Activated CD4-positive, alpha-beta T cell treated with anti-CD3 and anti-CD28 coated beads for 4 hours (primary cell): Measurements from ENCODE around the gene RIPOR2.
A peak's percentile ranks its signal among the peaks of the same experiment; 100 is the strongest.
"Not testable (repeated sequence)": the region's sequence is repeated elsewhere in the genome, so short reads cannot be mapped to it uniquely, and the experiment has no call there.

Experiments used
- DNase-seq, 2 donors: peaks; one replicate each; pipeline ENCODE4 v3.0.0-alpha.2; 2020

Gene RIPOR2

DNA sequence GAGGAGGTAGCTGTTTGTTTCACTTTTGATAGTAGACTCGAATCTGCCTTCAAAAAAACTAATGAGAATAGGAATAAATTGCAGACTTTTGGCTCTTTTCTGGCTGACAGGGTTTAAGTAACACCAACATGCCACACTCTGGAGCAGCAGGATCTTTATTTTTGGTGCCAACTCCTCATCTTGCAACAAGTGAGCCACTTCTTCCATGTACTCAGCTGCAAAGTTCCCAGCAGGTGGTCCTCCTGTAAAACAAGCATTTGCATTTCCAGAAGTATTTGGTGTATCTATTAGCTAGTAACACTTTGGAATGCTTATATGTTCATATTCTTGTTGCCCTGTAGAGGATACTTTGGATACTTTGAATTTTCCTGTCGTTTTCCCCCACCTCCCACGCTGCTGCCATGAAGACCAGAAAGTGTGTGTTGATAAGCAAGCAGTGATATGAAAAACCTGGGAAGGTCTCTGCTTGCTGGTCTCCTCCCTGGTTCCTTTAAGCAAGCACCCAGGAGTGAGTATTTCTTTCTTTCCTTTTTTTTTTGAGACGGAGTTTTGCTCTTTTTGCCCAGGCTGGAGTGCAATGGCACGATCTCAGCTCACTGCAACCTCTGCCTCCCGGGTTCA, 138.1 kb downstream of the RIPOR2 start:
- no peak for DNase-seq

DNA sequence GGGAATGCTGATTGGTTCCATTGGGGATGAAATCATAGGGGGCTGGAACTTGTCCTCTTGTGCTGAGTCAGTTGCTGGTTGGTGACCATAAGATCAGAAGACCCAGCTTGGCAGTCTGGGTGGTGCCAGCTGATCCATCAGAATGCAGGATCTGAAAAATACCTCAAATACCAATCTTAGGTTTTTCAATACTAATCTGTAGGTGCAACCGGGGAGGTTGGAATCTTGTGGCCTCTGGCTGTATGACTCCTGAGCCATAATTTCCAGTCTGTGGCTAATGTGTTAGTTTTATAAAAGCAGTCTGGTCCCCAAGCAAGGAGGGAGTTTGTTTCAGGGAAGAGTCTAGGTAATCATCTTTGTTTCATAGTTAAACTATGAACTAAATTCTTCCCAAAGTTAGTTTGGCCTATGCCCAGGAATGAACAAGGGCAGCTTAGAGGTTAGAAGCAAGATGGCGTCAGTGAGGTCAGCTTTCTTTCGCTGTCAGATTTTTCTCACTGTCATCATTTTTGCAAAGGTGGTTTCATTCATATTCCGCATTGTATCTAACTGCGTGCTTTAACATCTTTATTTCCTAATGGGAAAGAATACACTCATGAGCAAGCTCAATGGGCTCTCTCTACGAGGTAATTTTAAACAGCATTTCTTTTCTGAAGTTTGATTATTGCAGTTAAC, 139.0 kb downstream of the RIPOR2 start:
- DNase-seq = no peak

DNA sequence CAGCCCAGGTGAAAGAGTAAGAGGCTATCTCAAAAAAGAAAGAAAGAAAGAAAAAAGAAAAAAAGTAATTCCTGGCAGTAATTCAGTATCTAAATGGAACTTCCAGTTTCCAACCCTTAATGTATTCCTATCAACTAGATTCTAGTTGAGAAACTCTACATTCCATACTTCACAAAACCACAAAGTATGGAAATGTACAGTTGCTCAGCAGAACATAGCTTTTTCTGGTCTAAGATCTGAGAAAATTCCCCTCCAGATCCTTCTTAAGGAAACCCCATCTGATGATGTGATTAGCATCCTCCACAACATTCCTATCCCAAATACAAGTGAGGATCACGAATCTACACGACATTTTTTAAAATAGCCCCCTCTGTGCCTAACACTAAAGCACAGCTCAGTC, 140.7 kb downstream of the RIPOR2 start:
- no peak for DNase-seq

DNA sequence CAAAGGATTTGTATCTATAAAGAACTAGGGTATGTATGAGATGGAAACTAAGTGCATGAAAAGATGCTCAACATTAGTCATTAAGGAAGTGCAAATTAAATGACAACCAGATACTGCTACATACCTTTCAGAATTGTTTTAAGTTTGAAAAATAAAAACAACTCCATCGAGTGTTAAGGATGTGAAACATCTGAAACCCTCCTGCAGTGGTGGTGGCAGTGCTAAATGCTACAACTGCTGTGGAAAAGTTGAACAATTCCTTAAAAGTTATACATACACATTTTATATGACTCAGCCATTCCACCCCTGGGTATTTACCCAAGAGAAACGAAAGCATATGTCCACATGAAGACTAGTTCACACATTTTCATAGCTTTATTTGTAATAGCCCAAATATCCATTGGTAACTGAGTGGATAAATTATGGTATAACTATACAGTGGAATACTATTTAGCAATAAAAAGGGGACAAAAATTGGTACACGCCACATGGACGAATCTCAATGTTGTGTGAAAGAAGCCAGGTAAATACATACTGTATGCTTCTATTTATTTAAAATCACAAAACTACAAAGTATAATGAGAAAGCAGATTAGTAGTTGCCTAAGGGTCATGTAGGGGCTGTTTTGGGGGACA, 147.6 kb downstream of the RIPOR2 start:
- DNase-seq = no peak

DNA sequence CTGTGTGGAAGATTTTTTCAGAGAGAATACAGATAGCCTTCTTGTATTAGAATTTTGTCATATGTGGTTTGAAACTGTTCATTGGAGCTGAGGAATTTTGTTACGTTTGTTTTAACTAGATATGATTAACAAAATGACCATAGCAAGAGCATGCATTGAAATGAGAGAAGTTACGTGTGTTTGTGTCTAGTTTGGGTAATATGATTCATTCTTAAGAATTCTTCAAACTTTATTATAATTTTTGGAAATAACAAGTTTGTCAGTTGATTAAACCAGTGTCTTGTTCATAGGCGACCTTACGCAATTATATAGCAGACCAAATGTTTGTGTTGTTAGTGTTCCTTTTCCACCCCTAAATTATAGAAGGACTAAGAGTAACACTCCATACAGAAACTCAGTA, 155.6 kb downstream of the RIPOR2 start:
- no peak for DNase-seq

DNA sequence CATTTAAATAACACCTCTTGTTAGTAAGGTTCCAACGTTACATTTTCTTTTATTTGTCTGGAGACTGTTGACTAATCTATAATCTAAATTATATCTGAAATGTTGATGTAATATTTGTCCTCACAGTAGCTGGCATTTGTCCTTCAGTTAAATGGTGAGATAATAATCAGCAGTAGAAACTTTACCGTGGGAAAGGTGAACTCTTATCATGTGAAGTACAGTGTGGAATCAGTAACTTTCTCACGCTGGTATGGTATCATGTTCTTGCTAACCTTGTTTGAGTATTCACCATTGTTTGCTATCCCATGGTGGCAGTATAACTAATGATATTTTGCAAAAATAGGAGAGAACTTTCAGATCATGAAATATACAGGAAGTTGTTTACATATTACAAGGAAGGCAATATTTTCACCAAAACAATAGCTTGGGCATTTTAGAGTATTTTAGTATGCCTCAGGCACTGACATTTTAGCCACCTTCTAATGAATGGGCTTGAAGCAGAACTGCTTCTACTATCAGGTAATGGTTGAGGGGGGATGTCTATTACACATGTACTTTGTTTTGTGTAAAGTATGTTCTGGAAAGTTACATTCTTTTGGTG, 156.2 kb downstream of the RIPOR2 start:
- no peak for DNase-seq

DNA sequence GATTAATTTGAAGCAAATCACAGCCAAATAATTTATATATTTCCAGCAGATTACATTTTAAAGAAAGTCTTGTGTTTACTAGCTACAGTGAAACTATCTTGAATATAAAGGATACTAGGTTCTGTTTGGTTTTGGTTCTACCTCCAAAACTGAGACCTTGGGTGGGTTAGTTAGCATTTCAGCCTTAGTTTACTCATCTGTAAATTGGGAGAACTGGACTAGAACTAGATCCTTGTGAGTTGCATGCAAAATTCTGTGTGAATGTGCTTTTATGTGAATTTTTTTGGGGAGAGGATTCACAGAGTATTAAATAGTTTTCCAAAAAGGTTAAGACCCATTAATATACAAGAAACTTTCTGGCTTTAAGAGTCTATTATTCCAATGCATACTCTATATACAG, 156.9 kb downstream of the RIPOR2 start:
- no peak for DNase-seq

DNA sequence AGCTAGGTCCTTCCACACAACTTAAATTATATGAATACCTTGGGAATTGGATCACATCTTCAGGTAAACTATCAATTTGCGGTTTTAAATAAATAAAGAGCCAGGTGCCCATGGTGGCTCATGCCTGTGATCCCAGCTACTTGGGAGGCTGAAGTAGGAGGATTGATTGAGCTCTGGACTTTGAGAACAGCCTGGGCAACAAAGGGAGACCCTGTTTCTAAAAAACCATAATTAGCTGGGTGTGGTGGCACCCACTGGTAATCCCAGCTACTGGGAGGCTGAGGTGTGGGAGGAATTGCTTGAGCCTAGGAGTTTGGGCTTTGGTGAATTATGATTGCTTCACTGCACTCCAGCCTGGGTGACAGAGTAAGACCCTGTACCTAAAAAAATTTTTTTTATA, 157.6 kb downstream of the RIPOR2 start:
- DNase-seq = no peak

DNA sequence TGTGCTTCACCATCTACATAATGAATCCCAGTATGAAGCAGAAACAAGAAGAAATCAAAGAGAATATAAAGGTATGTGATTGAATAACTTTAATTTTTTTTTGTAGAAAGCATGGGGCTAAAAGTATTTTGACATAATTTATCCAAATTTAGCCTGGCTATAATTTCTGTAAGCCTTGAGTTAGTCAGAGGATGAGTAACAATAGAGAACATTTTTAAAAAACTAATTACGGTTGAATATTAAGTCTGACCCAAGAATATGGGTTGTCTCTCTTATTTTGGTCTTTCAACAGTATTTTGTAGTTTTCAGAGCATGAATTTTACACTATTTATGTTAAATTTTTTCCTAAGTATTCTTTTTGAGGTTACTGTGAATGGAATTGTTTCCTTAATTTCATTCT, 158.5 kb downstream of the RIPOR2 start:
- no peak for DNase-seq

DNA sequence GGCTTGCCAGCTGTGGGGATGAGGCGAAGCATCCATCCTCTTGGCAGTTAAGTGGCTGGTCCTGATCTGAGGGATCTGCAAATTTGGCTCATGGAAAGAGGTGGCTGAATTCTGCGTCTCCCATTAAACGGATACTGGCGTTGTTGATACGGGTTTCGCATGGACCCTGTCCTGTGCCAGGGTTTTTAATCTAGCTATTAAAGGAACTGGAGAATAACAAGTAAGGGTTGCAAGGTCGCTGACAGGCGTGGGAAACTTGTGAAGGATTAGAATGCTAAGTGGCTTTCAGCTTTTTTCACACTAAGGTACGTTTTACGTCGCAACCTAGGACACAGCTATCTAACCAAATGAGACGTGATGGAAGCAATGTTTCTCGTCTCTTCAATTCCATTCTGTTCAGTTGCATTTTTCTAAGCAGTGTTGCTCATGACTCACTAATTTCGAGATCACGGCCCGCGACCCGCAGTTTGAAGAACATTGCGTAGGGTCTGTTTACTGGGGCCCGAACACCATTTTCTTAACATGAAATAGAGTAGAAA, 160.2 kb downstream of the RIPOR2 start:
- peak in 1 of 2 donors; percentile 5 for DNase-seq

DNA sequence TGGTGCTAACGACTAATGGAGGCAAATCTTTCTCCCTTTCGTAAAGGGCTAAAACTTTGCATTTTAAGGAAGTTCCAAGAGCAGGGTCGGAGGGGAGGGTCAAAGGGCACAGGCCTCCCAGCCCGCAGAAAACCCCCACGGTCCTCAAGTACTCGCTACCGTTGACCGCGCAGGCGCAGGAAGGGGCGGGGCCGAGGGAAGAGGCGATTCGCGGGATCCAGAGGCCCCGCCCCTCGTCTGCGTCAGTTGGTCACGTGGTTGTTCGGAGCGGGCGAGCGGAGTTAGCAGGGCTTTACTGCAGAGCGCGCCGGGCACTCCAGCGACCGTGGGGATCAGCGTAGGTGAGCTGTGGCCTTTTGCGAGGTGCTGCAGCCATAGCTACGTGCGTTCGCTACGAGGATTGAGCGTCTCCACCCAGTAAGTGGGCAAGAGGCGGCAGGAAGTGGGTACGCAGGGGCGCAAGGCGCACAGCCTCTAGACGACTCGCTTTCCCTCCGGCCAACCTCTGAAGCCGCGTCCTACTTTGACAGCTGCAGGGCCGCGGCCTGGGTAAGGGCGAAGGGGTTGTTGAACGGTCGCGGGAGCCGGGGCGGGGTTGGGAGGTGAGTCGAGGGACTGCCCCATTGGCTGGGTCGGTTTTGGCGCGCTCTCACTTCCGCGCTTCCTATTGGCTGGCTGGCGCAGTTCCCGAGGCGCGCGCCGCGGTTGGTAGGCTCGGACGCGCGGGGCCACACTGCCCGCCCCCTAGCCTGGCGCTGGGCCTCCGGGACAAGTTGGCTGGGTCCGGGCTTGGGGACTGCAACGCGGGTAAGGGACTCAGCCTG, 160.9 kb downstream of the RIPOR2 start, which contains the start of gene GMNN:
GMNN (plus strand) TSS at position 242 of the 824 bp plus-strand sequence. CDS start 2,310 bp downstream, outside the sequence.
- peak; percentile 98 for DNase-seq

DNA sequence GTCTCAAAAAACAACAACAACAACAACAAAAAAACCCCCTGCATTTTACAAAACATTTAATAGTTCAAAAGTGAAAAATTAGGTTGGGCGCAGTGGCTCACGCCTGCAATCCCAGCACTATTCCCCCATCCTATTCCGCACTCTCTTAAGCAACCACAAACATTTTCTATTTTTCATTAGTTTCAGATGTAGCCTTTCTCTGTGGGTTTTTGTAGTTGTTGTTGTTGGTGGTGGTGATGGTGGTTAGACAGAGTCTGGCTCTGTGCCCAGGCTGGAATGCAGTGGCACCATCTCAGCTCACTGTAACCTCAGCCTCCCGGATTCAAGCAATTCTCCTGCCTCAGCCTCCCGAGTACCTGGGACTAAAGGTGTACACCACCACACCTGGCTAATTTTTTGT, 167.4 kb downstream of the RIPOR2 start:
- no peak for DNase-seq

DNA sequence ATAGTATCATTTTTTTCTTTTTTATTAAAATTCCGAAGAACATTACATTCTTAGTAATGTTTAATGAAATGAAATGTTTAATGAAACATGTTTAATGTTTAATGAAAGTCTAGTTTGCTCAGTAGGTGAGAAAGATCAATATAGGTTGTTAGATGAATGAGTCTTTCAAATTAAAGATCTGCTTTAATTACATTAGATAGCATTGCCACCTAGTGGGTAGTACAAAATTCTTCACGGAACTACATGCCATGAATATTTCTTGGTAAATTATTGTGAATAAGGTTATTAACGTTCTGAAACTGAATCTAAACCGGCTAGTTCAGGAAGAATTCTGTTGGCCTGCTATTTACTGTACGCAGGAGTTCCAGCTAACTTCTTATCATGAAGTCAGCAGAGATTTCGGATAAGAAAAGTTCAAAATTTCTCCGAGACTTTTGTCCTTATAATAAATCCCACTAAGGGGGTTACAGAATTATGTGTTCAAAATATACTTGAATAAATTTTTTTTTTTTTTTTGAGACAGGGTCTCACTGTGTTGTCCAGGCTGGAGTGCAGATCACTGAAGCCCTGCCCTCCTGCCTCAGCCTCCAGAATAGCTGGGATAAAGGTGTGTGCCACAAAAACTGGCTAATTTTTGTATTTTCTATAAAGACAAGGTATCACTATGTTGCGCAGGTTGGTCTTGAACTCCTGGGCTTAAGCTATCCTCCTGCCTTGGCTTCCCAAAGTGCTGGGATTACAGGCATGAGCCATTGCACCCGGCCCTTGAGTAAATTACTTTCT, 168.9 kb downstream of the RIPOR2 start:
- no peak for DNase-seq

DNA sequence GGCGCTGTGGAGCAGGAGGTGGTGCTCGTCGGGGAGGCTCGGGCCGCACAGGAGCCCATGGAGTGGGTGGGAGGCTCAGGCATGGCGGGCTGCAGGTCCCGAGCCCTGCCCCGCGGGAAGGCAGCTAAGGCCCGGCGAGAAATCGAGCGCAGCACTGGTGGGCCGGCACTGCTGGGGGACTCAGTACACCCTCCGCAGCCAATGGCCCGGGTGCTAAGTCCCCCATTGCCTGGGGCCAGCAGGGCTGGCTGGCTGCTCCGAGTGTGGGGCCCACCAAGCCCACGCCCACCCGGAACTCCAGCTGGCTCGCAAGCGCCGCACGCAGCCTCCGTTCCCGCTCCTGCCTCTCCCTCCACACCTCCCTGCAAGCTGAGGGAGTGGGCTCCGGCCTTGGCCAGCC, 169.8 kb downstream of the RIPOR2 start:
- DNase-seq = not testable (repeated sequence)

DNA sequence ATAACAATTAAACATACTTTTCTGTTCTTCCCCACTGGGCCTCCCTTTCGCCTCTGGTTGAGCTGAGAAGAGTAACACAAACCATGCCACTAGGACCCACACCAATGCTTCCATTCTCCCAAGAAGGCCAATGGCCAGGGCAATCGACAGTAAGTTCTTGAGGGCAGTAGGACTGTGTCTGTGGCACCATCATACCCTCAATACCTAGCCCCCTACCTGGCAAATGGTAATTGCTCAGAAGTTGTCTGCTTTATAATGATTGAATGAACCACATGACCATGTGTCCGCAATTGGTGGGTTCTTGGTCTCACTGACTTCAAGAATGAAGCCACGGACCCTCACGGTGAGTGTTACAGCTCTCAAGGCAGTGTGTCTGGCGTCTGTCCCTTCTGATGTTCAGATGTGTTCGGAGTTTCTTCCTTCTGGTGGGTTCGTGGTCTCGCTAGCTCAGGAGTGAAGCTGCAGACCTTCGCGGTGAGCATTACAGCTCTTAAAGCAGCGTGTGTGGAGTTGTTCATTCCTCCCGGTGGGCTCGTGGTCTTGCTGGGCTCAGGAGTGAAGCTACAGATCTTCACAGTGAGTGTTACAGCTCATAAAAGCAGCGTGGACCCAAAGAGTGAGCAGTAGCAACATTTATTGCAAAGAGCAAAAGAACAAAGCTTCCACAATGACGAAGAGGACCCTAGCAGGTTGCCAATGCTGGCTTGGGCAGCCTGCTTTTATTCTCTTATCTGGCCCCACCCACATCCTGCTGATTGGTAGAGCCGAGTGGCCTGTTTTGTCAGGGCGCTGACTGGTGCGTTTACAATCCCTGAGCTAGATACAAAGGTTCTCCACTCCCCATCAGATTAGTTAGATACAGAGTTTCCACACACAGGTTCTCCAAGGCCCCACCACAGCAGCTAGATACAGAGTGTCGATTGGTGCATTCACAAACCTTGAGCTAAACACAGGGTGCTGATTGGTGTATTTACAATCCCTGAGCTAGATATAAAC, 170.6 kb downstream of the RIPOR2 start:
- not testable (repeated sequence) for DNase-seq

DNA sequence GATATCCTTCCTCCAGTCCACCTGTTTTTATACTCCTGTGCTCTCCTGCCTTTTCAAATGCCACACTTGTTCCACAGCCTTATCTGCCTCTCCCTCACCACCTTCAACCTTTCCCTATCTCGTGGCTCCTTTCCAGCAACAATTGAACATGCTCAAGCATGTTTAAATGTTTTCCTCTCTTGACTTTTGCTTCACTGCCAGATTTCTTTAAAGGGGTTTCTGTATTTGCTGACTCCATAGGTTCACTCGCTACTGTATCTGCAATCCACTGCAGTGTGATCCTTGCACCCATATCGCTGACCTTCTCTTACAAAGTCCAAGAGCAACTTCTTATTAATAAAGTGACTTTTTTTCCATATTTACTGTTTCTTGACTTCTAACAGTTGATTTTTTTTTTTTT, 172.2 kb downstream of the RIPOR2 start:
- DNase-seq = no peak

DNA sequence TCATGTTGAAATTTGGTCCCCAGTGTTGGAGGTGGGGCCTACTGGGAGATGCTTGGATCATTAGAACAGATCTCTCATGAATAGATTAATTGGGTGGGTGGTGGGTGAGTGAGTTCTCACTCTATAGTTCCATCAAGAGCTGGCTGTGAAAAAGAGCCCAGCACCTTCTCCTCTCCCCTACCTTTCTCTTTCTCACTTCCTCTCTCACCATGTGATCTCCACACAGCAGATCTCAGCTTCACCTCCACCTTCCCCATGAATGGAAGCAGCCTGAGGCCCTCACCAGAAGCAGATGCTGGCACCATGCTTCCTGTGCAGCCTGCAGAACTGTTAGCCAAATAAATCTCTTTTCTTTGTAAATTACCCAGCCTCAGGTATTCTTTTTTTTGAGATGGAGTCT, 173.9 kb downstream of the RIPOR2 start:
- DNase-seq = no peak

DNA sequence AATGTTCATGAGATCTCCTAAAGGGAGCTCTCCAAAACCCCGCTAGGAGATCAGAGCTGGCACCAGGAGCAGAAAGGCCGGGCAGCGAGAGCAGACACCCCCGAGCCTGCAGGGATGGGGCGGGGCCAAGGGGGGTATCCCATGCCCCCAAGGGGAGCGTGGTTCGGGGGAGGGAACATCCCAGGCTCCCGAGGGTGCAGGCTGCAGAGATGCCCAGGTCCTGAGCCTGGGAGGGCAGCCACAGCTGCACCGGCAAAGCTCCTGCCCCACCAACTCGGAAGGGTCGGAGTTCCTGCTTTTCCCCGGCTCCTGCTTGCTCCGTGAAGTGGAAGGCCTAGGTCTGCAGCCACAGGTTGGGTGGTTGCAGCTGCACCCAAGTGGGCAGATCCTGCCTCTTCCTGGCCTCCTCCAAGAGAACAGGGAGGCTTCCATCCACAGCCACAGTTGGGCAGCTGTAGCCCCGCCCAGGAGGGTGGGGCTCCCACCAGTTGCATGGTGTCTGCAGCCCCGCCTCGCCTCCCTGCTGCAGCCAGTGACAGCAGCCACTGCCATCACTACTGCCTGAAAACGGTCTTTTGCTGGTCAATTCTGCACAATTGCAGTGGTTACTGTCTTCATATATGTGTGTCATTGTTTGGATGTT, 174.4 kb downstream of the RIPOR2 start:
- no peak for DNase-seq

DNA sequence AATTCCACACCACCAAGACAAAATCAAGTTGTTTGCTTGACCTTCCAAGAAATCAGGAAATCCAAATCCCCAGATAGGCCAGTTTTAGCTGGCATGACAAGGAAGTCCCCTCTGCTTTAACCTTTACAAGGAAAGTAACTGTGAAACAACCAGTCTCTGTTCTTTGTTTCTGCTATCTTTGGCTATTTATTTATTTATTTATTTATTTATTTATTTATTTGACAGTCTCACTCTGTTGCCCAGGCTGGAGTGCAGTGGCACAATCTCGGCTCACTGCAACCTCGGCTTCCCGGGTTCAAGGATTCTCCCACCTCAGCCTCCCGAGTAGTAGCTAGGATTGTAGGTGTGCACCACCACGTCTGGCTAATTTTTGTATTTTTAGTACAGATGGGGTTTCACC, 175.6 kb downstream of the RIPOR2 start:
- DNase-seq = no peak

DNA sequence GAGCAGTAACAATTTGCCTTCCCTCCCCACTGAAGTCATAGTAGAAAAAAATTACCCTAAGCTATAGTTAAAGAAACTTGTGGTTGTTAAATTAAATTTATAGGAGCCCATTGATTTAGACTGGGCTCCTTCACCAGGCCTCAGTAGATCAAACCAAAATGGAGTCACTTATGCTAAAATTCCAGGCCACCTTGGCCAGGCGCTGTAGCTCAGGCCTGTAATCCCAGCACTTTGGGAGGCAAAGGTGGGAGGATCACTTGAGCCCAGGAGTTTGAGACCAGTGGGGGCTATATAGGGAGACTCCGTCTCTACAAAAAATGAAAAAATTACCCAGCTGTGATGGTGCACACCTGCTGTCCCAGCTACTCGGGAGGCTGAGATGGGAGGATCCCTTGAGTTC, 176.0 kb downstream of the RIPOR2 start:
- no peak for DNase-seq
